Activated CD4-positive, alpha-beta T cell treated with anti-CD3 and anti-CD28 coated beads, Interleukin-2, amount 50 U/mL, for 24 hours (primary cell): Measurements from ENCODE around the gene CCDC197.

Source experiments
- DNase-seq, 2 donors: peaks; one replicate each; pipeline ENCODE4 v3.0.0-alpha.2; 2020; ENCODE audit warnings: low read depth in 1 of 2, low spot score in 1 of 2

The CCDC197 gene

DNA sequence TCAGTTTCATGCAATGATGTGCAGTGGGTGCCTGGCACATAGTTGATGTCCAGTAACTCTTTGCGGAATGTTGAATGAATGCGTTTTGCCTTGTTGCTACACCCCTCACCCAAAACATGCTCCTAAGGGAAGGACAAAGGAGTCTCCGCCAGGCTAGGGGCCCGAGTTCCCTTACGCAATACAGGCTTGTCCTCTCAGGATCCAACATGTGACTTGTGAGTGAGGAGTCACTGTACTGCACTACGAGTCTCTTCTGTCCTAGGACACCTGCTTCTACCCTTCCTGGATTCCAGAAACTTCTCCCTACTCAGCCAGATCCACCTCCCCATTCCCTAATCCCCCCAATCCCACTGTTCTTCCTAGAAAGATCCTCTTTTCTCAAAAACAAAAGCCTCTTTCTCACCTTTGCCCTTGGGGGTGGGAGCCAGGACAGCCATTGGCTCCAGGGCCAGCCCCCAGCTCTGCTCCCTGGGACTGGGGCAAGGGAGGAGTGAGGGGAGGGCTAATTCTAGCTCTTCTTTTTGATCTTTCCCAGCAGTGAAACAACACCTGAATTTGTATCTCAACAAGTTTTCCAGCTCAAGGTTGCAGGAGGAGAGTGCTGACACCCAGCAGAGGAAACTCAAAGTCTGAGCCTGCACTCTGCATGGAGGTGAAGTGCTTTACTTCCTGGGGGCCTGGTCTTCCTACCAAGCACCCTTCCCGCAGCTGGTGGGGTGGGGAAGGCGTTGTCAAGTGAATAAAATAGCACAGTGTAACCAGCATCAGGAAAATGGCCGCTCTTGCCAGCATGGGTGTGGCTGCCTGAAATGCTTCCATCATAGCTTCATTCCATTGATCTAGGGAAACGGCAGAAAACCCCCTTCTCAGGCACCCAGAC is 25.7 kb downstream of the CCDC197 start:
- DNase-seq: no peak

DNA sequence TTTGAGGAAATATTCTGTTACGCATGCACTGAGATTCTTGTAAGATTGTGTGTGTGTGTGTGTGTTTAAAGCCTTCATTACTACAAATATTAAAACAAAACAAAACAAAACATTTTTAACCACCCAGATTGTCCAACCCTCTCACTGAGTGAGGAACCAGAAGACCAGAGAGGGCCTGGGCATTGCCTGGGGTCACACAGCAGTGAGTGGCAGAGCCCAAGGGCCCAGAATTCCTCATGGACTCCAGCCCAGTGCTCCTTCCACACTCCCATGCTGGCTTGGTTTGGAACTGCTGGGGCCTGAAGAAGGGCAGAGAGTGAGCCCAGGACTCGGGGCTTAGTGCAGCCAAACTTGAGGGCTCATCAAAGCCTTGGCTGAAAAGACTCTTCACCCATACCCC is 27.4 kb downstream of the CCDC197 start:
- DNase-seq: no peak

DNA sequence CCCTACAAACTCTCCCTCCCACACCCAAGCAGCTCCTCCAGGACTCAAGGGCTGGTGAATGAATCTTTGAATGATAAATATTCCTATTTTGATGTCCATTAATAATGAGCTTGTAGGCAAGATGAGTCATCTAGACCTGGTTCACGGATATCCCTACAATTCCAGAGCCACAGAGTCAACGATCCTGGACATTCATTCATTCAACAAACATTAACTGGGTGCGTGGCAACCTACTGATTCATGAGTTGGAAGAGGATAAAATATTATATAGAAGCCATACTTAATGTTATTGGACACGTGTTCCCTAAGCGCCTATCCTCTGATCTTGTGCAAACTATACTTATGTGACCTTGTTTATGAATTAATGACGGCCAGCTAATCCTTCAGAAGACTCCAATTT is 28.6 kb downstream of the CCDC197 start:
- no peak for DNase-seq

DNA sequence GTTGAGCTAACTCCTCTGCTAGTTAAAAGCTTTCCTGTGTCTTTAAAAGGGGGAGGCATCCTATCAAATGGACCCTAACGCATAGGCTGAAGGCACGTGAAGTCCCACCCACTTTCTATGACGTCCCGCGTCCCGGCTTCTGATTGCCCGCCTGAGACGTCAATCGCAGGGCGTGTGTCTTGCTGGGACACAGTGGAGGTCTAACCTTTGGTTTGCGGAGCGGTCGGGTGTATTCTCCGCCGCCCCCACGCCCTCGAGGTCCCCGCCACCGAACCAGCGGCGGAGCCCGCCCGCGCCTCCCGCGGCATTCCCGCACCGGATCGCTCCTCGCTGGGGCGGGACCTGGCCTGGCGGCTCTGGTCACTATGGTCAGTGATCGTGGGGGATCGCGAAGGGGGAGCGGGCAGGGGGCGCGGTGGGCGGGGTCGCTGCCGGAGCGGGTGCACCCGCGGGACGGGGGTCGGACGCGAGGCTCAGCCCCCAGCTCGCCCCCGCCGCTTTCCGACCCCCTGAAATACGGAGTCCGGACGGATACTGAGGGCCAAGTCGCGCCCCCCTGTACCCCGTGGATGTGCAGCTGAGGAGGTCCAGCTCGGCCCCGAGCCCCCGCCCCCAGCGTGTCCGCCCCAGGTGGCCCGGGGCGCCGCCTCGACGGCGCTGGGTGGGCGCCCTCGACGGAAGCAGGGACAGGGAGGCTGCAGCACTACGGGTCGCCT is 29.2 kb downstream of the CCDC197 start, which contains the start of gene OTUB2:
TSS of gene OTUB2 (plus strand) at position 168 of the 716 bp plus-strand sequence. CDS start at position 366, 198 bp downstream.
- DNase-seq: peak; percentile 89 to 96

DNA sequence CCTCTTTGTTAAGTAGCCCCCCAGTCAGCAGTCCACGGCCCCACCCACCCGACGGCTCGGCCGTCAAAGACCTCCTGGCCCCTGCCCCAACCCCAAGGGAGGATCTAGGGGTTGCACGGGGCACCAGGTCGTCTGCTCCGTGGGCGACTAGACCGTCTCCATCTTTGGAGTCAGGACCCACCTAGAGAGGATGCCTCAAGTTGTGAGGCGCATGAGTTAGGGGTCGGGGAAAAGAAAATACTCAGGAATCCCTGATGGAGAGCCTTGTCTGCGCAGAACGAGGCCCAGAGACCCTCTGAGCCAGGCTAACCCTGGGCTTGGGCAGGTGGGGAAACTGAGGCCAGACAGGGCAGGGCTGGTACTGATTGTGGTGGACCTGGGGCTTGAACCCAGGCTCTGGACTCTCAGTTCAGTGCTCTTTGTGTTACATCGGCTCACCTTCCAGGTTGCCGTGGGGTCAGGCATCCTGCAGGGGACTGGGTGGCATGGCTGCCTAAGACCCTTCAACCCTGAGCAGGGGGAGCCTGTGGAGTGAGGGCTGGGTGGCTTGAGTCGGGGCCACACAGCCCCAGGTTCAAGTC is 29.9 kb downstream of the CCDC197 start:
- DNase-seq: no peak

DNA sequence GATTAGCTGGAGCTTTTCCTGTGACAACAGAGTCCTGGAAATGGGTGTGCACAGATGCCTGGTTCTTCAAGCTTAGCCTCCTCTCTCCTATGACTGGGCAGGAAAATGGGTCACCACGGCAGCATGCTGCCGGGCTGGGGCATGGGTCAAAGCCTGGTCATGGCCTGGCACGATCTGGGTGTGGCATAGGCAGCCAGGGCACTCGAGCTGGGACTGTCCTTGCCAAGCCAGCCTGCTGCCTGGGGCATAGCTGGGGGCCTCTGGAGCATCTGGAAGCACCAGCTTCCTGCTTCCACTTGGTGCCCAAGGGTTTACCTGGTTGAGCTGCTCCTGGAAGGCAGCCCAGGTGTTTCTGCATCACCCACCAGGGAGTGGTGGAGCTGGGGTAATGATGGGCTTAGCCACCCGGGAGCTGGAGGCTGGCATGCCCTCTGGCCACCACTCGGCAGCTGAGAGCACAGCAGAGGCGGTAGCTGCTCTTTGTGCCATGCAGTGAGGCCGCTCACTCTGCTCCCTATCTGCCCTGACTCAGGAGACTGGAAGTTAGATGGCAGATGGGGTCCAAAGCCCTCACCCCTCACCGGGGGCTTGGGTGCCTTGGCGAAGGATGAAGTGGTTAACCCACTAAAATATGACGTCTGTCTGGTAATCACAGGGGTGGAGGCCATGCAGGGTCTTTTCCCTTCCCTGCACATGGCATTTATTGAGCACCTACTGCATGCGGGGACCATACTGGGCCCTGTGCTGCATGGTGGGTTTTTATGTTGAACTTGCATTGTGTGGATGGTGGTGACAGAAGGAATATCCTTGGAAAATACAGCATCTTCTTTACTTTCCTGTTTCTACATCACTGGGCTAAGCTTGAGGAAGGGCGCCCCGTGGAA is 30.7 kb downstream of the CCDC197 start:
- no peak for DNase-seq

DNA sequence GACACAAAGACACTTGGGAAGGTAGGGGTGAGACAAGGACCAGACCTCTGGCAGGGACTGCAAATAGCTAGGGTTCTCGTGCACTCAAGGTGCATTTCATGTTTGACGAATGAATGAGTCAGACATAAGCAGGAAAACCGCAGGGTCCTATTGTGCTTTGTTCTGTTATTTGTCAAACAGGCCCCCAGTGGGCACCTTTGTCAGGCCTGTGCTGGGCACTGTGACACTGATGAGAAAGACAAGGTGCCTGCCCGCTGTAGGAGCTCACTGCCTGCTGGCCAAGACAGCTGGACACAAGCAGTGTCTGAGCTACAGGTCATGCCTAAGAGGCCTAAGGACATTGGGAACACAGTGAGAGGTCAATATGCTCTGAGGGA is 31.3 kb downstream of the CCDC197 start:
- DNase-seq: no peak

DNA sequence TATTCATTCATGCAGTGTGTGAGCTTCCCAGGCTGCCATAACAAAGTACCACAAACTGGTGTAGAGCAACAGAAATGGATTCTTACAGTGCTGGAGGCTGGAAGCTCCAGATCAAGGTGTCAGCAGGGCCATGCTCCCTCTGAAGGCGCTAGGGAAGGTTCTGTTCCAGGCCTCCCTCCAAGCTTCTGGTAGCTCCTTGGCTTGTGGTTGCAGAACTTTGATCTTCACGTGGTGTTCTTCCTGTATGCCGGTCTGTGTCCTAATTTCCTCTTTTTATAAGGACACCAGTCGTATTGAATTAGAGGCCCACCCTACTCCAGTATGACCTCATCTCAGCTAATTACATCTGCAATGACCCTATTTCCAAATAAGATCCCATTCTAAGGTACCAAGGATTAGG is 32.2 kb downstream of the CCDC197 start:
- no peak for DNase-seq

DNA sequence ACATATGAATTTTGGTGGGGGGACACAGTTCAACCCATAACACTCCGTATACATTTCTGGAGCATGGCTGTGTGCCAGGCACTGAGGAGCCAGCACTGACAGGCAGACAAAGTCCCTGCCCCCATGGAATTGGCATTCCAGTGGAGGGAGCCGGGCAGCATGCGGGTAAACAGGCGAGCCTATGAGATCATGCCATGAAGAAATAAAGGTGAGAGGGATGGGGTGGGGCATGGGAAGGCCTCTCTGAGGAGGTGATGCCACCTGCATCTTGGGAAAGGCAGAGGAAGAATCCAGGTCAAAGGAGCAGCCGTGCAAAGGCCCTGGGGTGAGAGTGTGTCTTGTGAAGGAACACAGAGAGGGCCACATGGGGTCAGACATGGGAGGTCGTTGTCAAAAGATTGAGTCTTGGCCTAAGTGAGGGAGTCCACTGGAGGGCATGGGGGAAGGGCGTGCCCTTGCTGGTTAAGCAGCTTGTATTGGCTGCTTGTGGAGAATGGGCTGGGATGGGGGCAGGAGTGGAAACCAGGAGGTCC is 32.6 kb downstream of the CCDC197 start:
- DNase-seq: no peak

DNA sequence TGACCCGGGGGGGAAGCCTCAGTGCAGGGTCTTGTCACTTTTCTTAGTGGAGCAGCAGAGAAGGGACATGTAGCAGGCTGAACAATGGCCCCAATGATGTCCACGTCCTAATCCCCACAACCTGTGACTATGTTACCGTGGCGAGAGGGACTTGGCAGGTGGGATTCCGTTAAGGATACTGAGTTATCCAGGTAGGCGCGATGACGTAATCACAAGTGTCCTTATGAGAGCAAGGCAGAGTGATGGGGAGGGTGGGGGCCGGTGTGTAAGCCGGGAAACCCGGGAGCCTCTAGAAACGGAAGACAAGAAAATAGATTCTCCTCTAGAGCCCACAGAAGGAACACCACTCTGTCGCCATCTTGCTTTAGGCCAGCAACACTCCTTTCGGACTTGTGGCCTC is 33.5 kb downstream of the CCDC197 start:
- DNase-seq: no peak

DNA sequence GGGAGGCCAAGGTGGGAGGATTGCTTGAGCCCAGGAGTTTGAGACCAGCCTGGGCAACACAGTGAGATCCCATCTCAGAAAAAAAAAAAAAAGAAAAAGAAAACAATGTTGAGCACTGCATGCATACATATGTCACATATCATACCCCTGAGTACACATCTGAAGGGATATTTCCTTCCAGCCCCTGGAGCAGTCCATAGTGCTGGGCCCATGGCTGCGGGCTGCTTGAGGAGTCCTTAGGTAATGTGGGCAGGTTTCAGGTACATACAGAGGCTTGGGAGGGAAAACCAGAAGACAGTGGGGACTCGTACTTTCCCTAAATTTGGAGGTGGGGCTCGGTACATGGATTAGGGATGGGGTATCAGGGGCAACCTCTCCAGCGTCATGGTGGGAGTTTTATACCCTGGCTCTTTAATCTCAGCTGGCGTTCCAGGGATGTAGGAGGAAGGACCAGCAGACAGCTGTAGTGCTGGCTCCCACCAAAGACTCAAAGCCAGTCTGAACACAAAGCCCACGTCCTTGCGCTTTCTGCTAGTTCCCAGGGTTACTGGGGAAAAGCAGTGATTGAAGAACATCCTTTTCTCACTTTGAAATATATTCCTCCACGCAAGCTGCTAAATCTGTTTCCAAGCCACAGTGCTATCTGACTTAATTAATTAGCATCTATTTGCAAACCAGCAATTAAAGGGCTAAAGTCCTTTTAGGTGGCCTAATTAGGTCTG is 34.2 kb downstream of the CCDC197 start:
- DNase-seq: no peak

DNA sequence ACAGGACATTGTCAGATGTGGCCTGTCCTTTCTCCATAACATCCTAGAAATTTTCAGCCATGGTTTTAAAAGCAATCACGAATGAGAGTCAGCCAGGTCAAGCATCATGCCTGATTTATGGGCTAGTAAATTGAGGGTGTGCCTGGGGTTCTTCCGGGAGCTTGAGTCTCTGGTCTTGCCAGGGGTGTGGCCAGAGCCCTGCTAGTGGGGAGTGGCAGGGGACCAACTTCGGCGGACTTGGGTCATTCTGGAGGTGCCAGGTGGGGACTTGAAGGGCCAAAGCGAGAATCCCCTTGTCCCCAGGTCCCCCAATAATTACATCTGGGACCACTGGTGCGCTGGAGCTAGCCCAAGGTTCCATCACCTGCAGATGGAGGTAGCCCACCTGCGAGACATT is 34.8 kb downstream of the CCDC197 start:
- DNase-seq: no peak

DNA sequence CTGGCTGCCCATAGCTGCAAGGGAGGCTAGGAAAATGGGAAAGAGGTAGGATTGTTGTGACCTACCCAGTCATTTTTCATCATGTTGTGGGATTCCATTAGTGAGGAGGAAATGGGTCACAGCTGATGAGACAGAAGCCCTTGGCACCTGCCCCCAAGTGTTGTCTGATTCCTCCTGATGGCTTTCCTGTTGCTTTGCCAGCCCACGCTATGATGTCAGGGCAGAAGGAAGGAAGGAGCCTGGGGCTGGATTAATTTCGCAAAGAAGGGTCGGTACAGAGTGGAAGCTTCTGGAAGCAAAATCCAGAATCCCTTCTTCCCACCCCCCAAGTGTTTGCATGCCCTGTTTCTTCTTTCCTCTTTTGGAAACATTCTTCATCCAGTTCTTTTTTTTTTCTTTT is 37.8 kb downstream of the CCDC197 start:
- DNase-seq: no peak

DNA sequence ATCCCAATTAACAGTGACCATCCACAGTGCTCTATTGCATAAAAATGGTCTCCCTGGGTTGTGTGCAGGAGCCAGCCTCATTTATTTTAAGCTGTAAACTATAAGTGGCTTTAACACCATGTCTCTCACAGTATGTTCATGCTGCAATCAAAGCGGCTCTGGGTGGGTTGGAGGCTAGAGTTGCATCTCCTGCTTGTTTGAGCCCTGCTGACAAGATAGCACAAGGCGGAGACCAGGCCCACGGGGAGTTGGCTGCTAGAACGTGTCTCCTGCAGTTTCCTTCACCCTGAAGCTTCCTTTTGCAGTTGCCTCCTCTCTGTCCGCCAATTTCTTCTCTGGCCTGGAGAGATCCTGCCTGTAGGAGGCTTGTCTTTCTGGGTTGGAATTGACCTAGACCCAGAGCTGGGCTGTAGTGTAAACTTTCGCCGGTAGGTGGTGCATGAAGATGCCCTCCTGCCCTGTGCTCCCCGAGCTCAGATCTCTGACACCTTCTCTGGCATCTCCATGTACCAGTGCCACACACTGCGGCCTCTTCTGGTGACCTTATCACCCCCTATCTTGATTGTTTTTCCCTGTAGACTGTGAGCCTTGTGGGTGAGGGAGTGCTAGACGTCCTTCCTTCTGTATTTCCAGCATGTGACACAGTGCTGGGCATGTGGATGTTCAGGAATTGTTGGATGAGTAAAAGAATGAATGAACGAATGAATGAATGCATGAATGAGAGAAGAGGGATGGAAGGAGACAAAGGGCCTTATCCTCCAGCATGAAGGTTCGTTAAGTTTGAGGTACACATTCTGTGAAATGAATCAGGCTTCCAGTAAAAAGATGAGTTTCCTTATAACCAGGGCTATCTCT is 39.4 kb downstream of the CCDC197 start:
- peak; percentile 56 to 64 for DNase-seq

DNA sequence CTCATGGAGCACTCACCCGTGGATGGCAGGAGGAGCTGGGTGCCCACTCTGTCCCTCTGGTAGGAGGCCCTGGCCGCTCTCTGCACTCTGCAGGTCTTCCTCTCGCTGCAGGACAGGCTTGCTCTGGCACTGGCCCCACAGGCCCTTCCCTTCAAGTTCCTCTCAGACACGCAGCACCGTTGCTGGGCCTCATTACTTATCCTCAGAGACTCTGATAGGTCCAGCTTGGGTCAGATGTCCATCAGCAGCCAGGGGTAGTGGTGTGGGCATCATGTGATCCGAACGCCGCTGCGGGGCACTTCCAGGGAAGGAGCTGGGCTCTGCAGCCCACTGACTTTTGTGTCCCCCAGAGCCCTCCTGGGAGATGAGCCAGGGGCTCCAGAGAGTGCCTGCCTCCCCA is 40.9 kb downstream of the CCDC197 start:
- DNase-seq: no peak

DNA sequence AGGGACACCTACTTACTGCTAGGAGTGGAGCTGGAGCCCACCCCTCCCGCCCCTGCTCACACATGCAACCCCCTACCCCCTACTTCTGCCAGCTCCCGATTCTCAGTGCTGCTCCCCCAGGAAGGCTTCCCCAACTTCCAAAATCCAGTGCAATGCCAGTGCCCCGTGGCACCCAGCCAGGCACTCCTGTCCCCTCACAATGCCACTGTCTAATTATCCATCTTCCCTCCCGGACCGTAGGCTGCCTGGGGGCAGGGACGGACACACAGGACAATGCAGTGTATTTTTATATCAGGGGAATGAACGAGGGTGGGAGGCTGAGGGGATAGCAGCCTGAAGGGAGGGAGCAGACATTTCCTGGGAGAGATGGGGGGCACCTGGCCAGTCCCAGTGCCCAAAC is 41.4 kb downstream of the CCDC197 start:
- DNase-seq: no peak

DNA sequence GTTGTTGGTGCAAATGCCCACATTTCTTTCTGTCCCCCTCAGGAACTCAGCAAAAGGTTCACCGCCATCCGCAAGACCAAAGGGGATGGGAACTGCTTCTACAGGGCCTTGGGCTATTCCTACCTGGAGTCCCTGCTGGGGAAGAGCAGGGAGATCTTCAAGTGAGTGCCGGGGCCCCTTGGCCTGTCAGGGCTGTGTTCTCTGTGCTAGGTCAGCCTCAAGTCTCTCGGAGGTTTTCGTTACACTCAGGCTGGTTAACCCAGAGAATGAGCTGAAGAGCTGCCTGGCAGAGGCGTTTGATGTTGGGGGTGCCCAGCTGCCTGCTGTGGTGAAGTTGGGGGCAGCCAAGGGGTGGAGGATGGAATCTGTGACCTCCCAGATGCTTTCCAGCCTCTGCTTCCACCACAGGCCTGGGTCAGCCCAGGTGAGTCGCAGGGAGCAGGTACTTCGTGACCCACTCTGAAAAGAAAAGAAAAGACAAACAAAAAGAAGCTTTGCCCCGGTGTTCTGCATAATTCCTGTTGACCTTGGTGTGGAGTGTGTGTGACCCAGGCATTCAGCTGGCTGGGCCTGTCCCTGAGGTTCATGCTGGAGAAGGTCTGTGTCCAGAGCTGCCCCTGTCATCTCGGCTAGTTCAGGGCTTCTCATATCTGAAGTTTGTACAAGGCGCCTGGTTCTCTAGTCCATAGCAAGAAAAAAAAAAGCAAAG is 42.0 kb downstream of the CCDC197 start:
- no peak for DNase-seq

DNA sequence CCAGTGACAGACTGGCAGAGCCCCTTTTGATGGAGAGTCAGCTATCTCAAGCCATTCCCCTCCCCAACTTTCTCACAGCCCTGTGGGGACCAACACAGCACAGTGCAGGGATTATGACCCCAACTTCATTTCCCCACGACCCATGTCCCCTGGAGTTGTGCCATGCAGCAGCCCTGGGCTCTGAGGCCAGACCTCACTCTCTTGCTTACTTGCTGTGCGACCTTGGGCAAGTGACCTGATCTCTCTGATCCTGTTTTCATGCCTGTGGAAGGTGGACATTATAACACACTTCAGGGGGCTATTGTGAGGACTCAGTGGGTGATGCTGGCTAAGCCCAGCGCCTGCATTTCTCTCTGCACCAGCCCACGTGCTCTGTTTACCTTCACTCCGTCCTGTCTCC is 43.1 kb downstream of the CCDC197 start:
- no peak for DNase-seq

DNA sequence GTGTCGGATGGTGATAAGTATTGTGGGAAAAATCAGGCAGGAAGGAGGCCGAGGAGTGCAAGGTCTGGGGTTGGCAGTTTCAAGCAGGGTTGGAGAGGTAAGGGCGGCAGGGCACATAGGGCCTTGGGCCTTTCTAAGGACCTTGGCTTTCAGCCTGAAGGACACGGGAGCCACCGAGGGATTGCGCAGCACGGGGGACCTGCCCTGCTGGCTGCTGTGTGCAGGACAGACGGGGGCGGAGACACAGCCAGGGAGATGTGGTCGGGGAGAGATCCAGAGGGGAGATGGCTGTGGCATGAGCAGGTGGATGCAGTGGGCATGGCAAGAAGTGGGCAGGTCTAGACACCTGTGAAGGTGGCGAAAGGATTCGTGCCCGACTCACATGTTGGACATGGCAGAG is 43.7 kb downstream of the CCDC197 start:
- no peak for DNase-seq
